ENCODE measurements around the gene KLHL6.

Gene KLHL6

DNA sequence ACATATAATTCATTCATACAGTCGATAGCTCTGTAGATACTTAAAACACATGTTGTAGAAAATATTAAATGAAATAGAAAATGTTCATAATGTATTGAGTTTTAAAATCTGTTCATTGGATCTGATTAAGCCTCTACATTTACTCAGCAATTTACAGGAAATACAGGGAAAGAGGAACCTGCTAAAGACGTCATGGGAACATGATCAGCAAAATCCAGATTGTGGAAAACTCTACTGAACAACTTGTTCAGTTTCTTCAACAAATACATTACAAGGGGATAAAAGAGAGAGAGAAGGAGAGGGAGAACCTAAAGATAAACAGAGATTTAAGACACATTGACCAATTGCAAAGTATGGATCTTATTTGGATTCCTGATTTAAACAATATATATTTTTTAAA, 46.7 kb downstream of the KLHL6 start:
- in situ Hi-C loops (cut with MboI; ENCODE audit: low sequenced_read_pairs) = no loop called here

DNA sequence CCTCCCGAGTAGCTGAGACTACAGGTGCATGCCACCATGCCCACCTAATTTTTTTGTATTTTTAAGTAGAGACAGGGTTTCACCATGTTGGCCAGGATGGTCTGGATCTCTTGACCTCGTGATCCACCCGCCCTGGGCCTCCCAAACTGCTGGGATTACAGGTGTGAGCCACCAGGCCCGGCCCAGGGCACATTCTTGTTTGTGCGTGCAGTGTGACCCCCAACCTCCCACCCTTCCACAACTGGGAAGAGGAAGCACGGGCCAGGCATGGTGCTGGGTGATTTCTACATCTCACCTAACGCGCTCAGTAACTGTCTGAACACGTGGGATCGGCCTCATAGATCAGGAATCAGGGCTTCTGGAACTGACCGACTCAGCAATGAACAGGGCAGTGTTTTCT, 48.0 kb downstream of the KLHL6 start:
- in situ Hi-C loops (cut with MboI; ENCODE audit: low sequenced_read_pairs) = no loop called here

DNA sequence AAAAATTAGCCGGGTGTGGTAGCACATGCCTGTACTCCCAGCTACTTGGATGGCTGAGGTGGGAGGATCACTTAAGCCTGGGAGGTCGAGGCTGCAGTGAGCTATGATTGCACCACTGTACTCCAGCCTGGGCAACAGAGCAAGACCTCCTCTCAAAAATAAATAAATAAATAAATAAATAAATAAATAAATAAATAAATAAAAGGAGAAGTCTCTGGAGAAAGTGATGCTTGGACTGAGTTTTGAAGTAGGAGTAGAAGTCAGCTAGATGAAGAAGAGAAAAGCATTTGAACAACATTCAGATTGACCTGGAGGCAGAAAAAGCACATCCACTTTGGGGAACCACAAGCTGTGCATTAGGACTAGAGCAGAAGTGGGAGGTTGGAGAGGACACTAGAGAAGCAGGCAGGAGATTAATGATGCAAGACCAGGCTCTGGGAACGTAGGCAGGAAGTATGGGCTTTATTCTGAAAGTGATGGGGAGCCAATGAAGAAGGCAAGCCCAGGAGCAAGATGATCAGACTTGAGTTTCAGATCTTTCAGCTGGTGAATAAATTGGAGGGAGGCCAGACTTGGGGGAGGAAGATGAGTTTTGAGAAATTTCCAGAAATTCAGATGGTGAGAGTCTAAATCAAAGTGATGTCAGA, 48.7 kb downstream of the KLHL6 start:
- in situ Hi-C loops (cut with MboI; ENCODE audit: low sequenced_read_pairs) = no loop called here

DNA sequence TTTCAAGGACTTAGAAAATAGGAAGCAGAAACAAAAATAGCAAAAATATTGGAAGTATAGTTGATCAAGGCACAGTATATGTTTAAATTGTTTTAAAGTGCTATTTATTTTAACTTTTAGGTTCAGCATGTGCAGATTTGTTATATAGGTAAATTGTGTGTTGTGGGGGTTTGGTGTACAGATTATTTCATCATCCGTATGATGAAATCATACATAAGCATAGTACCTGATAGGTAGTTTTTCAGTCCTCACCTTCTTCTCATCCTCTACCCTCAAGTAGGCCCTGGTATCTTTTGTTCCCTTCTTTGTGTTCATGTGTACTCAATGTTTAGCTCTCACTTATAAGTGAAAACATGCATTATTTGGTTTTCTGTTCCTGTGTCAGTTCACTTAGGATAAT, 50.9 kb downstream of the KLHL6 start:
- in situ Hi-C loops (cut with MboI; ENCODE audit: low sequenced_read_pairs) = no loop called here

DNA sequence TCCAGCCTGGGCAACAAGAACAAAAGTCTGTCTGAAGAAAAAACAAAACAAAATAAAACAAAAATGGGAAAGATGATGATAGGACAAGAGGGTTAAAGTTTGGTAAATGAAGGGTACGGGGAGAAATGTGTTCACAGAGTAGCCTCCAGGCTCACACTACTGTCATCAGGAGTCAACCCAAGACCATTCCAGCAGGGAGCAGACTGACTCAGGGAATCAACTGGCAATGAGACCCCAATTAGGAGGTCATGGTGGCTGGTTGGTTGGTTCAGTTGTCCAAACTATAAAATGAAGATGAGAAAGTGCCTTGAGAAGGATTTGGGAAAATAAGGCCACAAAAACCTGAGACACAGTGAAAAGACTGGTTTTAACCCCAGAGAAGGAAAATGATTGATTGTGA, 51.8 kb downstream of the KLHL6 start:
- in situ Hi-C loops (cut with MboI; ENCODE audit: low sequenced_read_pairs) = no loop called here

DNA sequence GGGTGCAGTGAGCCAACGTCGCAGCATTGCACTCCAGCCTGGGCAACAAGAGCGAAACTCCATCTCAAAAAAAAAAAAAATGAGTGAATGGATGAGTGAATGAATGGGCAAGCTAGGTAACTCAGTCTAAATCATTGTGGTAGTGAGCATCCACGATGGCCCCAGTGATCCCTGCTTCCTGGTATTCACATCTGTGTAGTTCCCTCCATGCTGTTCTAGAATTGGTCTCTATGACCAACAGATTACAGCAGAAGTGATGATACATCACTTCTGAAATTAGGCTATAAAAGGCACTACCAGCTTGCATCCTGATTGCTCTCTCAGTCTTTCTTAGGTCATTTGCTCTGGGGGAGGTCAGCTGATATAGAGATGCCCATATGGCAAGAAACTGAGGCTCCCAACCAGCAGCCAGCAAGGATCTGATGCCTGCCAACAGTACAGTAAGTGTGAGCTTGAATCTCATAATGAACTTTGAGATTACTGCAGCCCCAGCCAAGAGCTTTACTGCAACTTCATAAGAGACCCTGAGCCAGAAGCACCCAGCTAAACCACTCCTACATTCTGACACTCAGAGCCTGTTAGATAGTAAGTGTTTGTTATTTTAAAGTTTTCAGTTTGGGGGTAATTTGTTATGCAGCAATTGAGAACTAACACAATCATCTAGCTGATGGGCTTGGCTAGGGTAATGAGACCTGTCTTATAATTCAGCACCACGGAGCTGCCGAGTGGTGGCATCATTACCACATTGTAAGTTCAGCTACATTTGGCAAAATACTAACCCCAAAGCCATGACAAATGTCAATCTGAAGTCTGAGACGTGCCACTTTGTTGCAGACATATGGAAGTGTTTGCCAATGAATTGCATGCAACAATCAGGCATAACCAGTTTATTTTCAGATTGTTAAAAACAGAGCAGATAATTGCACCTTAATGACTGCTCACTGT, 53.0 kb downstream of the KLHL6 start:
- in situ Hi-C loops (cut with MboI; ENCODE audit: low sequenced_read_pairs) = no loop called here

DNA sequence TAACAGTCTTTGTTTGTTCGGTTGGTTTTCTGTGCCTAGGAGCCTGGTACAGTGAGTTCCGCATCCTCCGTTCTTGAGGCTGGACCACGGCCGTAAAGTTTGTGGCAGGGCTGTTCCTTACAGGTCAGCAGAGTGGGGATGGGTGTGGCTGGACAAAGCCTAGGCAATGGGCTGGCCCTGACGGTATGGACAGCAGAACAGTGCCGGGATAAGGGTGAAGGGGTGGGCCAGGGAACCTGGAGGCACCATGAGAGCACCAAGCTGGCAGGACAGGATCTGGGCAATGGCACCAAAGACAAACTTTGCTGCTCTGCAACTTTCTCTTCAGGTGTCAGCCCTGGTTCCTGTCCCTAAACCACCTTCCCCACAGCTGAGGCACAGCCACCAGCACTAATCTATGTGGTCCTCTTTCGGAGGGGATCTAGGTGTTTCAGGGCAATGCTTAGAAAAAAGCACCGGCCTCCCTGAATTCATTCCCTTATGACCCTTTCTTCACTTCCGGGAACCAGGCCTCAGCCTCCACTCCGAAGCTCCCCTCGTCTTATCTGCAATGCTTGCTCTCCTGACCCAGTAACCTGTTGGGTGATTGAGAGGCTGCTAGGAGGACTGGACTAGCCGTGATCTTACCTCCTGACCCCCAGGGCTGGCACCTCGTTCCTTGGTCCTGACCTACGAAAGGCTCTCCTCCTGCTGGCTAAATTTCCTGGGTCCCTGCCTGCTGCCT, 54.4 kb downstream of the KLHL6 start:
- in situ Hi-C loops (cut with MboI; ENCODE audit: low sequenced_read_pairs) = no loop called here

DNA sequence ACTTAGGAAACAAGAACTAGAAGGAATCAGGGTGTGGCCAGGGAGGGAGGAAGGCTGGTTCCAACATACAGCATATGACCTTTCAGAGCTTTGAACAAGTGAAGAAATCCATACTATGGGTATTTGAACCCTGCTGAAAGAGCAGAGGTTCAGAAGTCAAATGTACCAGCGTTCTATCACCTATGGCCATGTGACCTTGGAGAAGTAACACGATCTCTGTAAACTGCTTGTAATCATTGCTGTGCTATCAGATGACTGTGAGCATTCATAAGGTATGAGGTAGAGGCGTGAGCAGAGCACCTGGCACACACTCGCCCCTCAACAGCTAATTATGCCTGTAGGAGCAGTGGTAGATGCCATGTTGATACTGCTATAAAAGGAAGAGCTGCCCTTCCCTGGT, 55.2 kb downstream of the KLHL6 start:
- in situ Hi-C loops (cut with MboI; ENCODE audit: low sequenced_read_pairs) = no loop called here

DNA sequence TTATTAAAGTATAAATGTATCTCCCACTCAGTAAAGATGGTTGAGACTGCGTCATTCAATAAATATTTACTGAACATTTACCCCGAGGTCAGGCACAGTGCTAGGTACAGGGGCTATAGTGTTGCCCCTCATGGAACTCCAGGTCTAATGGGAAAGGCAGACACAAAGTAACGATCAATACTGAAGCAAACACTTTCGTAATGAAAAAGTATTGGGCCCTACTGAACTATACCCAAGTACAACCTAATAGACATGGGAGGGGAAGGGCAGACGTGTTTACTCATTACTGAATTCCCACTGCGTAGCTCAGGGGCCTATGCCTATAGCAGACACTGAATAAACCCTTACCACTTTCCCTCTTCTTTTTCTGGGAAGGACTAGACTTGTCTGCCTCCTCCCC, 56.9 kb downstream of the KLHL6 start:
- in situ Hi-C loops (cut with MboI; ENCODE audit: low sequenced_read_pairs) = no loop called here

DNA sequence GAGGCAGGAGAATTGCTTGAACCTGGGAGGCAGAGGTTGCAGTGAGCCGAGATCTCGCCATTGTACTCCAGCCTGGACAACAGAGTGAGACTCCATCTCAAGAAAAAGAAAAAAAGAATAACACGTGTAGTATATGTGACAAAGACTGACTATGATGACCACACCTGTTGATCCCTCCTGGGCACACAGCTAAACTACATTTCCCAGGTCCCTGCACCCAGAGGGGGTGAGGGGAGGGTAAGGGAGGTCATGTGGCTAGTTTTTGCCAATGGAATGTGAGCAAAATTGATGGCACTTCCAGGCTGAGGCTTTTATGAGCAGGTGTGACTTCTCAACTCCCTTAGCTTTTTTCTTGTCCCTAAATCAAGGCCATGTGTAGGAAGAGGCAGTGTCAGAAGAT, 58.2 kb downstream of the KLHL6 start:
- in situ Hi-C loops (cut with MboI; ENCODE audit: low sequenced_read_pairs) = no loop called here

DNA sequence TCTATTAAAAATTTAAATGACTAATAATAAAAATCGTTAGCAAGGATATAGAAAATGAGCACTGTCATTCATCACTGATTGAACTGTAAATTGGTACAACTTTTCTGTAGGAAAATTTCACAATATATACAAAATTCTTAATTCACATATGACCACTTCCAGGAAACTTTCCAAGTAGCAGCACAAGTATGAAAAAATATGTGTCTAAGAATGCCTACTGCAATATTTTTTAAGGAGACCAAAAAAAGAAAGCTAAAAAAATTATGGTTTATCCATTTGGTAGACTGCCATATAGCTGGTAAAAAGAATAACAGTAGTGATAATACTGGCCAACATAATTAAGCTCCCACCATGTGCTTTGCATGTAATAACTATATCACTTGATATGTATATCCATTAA, 59.2 kb downstream of the KLHL6 start:
- in situ Hi-C loops (cut with MboI; ENCODE audit: low sequenced_read_pairs) = no loop called here

DNA sequence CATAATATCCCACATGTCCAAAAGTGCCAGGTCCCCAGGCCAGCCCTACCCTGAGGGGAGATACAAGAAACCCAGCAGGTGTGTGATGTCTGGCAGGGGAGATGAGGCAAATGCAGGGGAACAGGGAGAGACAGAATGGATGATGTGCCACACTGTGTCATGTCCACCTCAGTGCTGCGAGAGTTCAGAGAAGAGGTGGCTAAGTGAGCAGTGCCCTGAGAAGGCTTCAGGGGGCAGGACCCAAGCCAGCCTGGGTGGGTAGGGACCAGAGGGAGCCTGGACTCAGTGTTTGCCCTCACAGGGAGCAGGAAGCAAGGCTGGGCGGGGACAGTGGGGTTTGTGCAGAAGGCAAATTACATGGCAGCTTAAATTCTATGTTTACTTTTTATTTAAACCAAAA, 61.2 kb downstream of the KLHL6 start:
- in situ Hi-C loops (cut with MboI; ENCODE audit: low sequenced_read_pairs) = no loop called here

DNA sequence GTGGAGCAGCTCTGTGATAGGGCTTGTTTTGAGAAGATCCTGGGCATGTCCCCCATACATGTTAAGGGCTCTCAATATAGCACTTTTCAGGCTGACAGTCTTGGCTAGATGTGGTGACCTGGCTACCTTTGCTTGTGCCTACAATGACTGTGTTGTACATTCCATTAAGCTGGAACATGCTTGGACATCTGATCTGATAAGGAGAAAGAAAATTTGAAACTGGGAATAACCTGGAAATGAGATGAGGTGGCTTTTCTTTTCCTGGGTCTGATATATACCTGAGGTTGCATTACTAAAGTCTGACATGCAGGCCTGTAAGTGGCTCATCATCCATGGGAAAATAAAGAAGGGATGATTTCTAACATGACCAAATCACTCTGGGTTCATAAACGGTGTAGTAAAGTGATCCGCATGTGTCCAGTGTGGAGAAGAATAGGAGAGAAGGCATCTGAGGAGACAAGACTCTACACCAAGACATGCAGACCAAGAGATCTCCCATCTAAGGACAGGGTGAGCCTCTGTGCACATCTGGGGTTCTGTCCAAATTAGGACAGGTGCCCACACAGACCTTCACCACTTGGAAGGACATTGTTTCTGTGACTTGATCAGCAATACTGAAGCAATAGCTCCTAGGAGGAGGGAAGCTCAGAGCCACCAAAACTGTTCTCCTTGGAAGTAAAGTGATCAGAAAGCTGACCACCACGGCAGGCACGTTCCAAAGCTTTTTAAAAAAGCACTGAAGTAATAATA, 62.0 kb downstream of the KLHL6 start:
- in situ Hi-C loops (cut with MboI; ENCODE audit: low sequenced_read_pairs) = no loop called here

DNA sequence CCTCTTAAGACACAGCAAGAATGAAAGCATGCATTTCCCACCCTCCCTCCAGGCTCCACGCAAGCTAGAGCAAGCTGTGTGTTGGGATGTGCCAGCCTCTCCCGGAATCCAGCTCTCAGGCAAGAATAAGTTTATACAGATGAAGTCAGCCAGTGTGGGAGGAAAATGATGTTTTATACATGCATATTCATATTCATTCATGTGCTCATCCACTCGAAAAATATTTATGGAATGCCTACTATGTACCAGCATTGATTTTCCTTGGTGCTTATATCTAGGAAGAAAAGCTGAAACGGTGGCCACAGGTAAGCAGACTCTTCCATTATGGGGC, 62.7 kb downstream of the KLHL6 start:
- in situ Hi-C loops (cut with MboI; ENCODE audit: low sequenced_read_pairs) = no loop called here

DNA sequence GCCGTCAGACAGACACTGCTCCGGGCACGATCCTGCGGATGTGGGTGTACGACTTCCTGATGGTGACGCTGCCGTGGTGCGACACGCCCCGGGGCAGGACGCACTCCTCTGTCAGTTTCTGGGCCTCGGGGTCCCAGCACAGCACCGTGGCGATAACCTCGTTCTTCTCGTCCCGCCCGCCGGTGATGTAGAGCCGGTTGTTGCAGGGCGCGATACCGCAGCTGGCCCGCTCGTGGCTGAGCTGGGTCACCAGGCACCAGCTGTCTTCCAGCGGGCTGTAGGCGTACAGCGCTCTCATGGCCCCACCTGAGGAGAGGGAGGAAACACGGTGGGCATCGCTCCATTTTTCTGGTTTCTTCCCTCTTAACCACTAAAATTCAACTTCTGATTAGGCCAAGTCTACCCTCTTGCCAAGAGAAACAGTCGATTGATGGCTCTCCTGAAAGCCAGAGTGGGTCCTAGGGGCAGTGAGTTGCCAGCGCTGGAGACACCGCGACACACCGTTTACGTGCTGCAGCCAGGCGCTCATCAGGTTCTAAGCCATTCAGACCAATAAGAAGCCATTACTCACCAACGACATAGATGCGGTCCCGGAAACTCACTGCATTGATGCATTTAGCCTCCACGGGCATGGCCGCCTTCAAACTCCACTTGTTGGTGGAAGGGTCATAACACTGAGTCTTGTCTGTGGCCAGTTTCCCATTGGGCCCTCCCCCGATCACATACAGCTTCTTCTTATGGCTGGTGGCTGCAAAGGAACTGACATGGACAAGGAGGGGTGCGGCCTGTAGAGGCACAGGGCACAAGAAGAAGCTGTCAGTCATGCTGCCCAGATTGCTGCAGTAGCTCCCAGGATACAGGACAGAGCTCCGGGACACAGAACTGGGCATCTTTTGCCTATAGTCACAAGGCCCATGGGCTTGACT, 63.3 kb downstream of the KLHL6 start:
- in situ Hi-C loops (cut with MboI; ENCODE audit: low sequenced_read_pairs) = no loop called here

DNA sequence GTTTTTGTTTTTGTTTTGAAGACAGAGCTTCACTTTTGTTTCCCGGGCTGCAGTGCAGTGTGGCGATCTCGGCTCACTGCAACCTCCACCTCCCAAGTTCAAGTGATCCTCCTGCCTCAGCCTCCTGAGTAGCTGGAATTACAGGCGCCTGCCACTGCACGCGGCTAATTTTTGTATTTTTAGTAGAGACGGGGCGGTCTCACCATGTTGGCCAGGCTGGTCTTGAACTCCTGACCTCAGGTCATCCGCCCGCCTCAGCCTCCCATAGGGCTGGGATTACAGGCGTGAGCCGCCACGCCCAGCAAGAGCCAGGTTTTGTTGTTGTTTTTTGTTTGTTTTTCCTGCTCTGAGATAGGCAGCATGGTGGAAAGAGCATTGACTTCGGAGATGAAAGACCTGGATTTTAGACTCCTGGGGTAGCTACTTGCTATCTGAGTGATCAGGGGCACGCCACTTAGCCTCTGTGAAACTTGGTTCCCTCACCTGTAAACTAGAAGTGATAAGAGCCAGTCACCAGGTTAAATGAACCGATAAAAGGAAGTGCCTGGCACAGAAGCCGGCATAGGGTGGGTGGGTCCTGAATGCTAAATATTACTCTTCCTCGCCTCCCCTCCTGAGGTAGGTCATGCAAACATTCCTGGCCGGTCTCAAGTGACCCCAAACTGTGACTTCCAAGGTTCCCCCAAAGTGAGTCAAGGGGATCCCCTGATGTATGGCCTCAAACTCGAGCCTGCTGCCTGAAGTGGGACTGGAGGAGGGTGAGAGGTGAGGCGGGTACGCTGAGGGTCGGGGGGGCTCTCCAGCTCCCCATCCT, 64.2 kb downstream of the KLHL6 start:
- in situ Hi-C loops (cut with MboI; ENCODE audit: low sequenced_read_pairs) = no loop called here

DNA sequence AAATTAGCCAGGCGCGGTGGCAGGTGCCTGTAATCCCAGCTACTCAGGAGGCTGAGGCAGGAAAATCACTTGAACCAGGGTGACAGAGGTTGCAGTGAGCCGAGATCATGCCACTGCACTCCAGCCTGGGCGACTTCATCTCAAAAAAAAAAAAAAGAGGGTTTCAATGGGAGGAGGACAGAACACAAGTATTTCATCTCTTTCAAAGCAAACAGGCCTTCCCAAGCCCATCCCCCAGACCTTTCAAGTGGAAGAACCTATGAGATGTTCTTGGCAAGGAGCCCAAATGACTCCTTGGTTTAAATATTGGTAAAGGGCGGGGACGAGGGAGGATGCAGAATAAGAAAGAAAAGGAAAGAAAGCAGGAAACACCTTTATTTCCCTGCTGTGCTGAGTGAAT, 64.9 kb downstream of the KLHL6 start:
- in situ Hi-C loops (cut with MboI; ENCODE audit: low sequenced_read_pairs) = no loop called here

DNA sequence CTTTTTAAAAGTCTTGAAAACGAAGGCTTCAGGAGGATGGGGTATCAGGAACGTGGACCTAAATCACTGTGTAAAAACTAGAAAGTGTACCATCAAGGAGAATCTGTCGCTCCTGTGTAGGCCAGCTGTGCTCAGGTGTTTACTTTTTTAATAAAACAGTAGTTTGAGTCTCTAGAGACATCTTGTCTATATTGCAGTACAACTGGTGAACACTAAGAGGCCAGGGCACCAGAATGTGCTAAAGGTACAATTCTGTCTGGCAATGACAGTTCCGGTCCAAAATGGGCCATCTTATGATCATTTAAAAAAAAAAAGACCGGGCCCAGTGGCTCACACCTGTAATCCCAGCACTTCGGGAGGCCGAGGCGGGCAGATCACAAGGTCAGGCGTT, 65.3 kb downstream of the KLHL6 start:
- in situ Hi-C loops (cut with MboI; ENCODE audit: low sequenced_read_pairs) = no loop called here

DNA sequence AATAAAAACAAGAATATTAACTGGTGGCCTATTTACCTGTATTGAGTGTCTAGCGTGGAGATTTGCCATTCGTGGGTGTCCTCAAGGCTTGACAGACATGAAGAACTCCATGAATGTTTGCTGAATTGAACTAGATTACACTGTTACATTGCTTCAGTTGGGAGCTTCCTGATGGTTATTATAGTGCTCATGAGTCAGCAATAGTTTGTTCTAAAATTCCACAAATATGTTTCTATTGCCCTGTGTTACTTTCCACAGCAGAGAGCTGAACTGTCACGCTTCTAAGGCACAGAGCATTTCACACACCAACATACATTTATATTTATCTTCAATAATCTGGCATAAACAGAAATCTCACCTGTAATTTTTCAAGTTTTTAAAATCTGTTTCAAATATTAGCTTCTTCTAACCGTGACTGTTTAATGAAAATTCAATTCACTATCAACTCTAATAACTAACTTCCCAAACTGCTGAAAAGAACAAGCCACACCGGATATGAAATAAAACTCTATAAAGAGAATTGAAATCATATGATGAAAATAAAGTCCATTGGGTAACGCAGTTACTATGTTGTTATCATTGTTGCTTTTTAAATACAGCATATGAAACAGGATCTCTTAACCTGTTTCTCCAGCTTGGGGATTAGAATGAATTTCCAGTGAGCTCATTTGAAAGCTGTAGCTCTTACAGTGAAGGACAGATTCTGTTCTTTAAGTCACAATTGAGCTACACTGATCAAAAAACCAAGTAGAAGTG, 65.9 kb downstream of the KLHL6 start:
- in situ Hi-C loops (cut with MboI; ENCODE audit: low sequenced_read_pairs) = no loop called here

Data from HL-60/S4 treated with retinoic acid at 250 ng/mL for 4 days and 3 days (cell line).